ENCODE measurements around the gene SORCS3.

The SORCS3 gene

DNA sequence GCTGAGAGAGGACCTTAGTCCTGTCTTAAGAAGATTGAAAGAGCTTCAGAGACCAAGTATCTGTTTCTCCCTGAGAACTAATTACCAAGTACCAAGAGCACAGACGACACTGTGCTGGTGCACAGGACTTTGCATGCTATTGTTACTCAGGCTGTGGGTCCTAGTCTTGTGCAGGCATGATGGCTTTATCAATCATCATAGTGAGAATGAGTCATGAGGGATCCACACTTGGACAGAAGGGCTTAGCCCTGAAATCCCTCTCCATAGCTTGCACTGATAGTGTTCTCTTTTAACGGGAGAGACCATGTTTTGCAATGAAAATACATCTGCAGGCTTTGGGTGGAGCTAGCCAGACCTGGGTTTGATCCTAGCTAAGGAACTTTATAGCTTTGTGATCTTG is 93.3 kb downstream of the SORCS3 start:
- no peak for DNase-seq
- H3K4me3 Mint-ChIP-seq = peak overlapping the region; percentile 49
- H3K36me3 Mint-ChIP-seq (ENCODE audit: low read depth) = no peaks in the 10 kb centered on the region
- H3K27me3 Mint-ChIP-seq (ENCODE audit: low read depth, poor library complexity) = peaks cover 3% of the 10 kb centered on the region
- no peak for TF ChIP-seq CTCF (IDR thresholded peaks at IDR 0.05)
- H3K4me1 Mint-ChIP-seq = peaks cover 26% of the 10 kb centered on the region
- H3K9me3 Mint-ChIP-seq = no peaks in the 10 kb centered on the region
- H3K27ac Mint-ChIP-seq = no peak overlapping the region

GRCh38 chr10:104735036-104735756 is 94.1 kb downstream of the SORCS3 start:
- Mint-ChIP-seq H3K27ac (no peak overlapping the region), H3K36me3 (ENCODE audit: low read depth) (no peaks in the 10 kb centered on the region), H3K4me3 (peak overlapping the region; percentile 69), H3K4me1 (peaks cover 26% of the 10 kb centered on the region), H3K9me3 (no peaks in the 10 kb centered on the region), H3K27me3 (ENCODE audit: low read depth, poor library complexity) (peaks cover 3% of the 10 kb centered on the region)
- TF ChIP-seq CTCF (IDR thresholded peaks at IDR 0.05) = no peak
- DNase-seq = peak; percentile 38

GRCh38 chr10:104735757-104736391 is 94.8 kb downstream of the SORCS3 start:
- peaks cover 3% of the 10 kb centered on the region for H3K27me3 Mint-ChIP-seq (ENCODE audit: low read depth, poor library complexity)
- H3K4me3 Mint-ChIP-seq = peak overlapping the region; percentile 41
- no peak overlapping the region for H3K27ac Mint-ChIP-seq
- no peaks in the 10 kb centered on the region for H3K36me3 Mint-ChIP-seq (ENCODE audit: low read depth)
- no peak for TF ChIP-seq CTCF (IDR thresholded peaks at IDR 0.05)
- no peaks in the 10 kb centered on the region for H3K9me3 Mint-ChIP-seq
- no peak for DNase-seq
- H3K4me1 Mint-ChIP-seq = peaks cover 26% of the 10 kb centered on the region

DNA sequence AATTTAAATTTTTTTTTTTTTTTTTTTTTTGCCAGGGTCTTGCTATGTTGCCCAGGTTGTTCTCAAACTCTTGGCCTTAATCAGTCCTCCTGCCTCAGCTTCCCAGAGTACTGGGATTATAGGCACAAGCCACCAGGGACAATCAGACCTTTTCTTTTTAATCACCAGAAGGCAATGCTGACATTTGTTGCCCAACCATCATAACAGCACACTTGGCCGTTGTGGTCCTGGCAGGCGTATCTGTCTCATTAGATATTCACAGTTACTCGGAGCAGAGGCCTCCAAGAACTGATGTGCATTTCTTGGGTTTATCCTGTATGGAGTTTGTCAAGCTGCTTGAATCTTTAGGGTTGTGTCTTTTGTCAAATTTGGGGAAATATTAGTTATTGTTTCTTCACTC is 100.0 kb downstream of the SORCS3 start:
- Mint-ChIP-seq H3K36me3 (ENCODE audit: low read depth) (no peaks in the 10 kb centered on the region), H3K4me1 (peaks cover 1% of the 10 kb centered on the region), H3K27me3 (ENCODE audit: low read depth, poor library complexity) (peaks cover 4% of the 10 kb centered on the region), H3K27ac (no peak overlapping the region), H3K4me3 (no peak overlapping the region), H3K9me3 (no peaks in the 10 kb centered on the region)
- TF ChIP-seq CTCF (IDR thresholded peaks at IDR 0.05) = no peak
- DNase-seq = no peak

GRCh38 chr10:104744052-104744451 is 103.0 kb downstream of the SORCS3 start:
- TF ChIP-seq CTCF (IDR thresholded peaks at IDR 0.05) = no peak
- Mint-ChIP-seq H3K4me1 (no peaks in the 10 kb centered on the region), H3K4me3 (no peak overlapping the region), H3K36me3 (ENCODE audit: low read depth) (no peaks in the 10 kb centered on the region), H3K27ac (no peak overlapping the region), H3K27me3 (ENCODE audit: low read depth, poor library complexity) (peaks cover 10% of the 10 kb centered on the region), H3K9me3 (no peaks in the 10 kb centered on the region)
- DNase-seq = no peak

DNA sequence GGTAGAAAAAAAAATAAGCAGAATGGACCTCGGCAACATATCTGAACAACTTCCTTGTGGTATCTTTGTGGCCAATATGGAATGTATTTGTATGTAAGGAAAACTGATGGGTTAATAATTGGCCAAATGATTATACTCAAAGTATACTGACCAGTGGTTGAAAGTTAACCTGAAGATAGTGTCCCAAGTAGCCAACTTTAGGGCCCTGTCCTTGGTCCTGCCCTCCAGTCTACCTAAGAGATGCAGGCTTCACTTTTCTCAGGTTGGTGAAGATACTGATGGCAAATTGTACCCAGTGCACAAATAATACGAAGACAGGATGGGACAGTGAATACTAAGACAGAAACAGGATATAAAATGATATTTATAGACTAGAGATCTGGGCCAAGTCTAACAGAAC is 109.2 kb downstream of the SORCS3 start:
- Mint-ChIP-seq H3K4me1 (no peaks in the 10 kb centered on the region), H3K9me3 (no peaks in the 10 kb centered on the region), H3K4me3 (no peak overlapping the region), H3K27me3 (ENCODE audit: low read depth, poor library complexity) (peaks cover 7% of the 10 kb centered on the region), H3K27ac (no peak overlapping the region), H3K36me3 (ENCODE audit: low read depth) (no peaks in the 10 kb centered on the region)
- DNase-seq = peak; percentile 22
- no peak for TF ChIP-seq CTCF (IDR thresholded peaks at IDR 0.05)
